HL-60 (cell line): ENCODE data around the gene RAB11FIP3.

ENCODE experiments used
- CTCF ChIP-seq: IDR thresholded peaks from one replicate; pipeline ENCODE4 v1.5.1; 2011; ENCODE audit warnings: low read length, control low read depth, inconsistent platforms; ENCODE audit not compliant: insufficient read depth
- POLR2AphosphoS5 ChIP-seq: IDR thresholded peaks from 2 replicates; pipeline ENCODE4 v1.6.1; 2012; ENCODE audit warnings: low read depth
- SPI1 ChIP-seq: IDR thresholded peaks from 2 replicates; pipeline ENCODE4 v1.6.1; 2012; ENCODE audit warnings: low read depth, mild to moderate bottlenecking, borderline replicate concordance

GRCh38 chr16:389352-389751 lies 36.1 kb upstream of the RAB11FIP3 start:
- TF ChIP-seq CTCF (no peak), POLR2AphosphoS5 (no peak), SPI1 (no peak)
